ENCODE data around the gene ACOT7.

GRCh38 chr1:6438047-6438525 is 44.5 kb upstream of the ACOT7 start:
- TF ChIP-seq CTCF (conservative IDR thresholded peaks at IDR 0.05; ENCODE audit: low read length) (peak; percentile 86), EZH2phosphoT487 (IDR thresholded peaks at IDR 0.05; ENCODE audit: borderline replicate concordance) (no peak)

Measured in Loucy (cell line).